ENCODE data around the gene HTR3E.

DNA sequence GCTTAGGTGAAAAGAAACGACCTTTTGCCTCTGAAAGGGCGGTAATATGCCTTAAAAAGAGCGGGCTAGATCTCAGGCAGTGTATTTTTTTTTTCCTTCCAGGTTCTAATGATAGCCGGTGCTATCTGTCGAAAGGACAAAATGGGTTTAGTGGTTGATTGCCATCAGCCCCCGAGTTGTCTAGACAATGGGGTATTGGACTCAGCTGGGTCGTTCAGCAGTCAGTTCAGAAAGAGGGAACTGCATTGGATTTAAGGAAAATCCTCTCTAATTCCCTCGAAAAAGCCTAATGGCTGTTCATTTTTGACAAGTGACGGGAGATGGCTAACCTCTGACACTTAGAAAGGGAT lies 39.0 kb downstream of the HTR3E start:
- TF ChIP-seq, protein P1, sequence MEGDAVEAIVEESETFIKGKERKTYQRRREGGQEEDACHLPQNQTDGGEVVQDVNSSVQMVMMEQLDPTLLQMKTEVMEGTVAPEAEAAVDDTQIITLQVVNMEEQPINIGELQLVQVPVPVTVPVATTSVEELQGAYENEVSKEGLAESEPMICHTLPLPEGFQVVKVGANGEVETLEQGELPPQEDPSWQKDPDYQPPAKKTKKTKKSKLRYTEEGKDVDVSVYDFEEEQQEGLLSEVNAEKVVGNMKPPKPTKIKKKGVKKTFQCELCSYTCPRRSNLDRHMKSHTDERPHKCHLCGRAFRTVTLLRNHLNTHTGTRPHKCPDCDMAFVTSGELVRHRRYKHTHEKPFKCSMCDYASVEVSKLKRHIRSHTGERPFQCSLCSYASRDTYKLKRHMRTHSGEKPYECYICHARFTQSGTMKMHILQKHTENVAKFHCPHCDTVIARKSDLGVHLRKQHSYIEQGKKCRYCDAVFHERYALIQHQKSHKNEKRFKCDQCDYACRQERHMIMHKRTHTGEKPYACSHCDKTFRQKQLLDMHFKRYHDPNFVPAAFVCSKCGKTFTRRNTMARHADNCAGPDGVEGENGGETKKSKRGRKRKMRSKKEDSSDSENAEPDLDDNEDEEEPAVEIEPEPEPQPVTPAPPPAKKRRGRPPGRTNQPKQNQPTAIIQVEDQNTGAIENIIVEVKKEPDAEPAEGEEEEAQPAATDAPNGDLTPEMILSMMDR (IDR thresholded peaks at IDR 0.05) = no peak
- no peak for TF ChIP-seq POLR2A (IDR thresholded peaks at IDR 0.05)
